ENCODE data around the gene DNASE2B.

DNASE2B gene

GRCh38 chr1:84422909-84423308 lies 24.6 kb downstream of the DNASE2B start:
- Histone ChIP-seq H3K36me3 (replicated peaks) (no peaks in the 10 kb centered on the region), H3K27me3 (replicated peaks) (no peaks in the 10 kb centered on the region), H3K27ac (no peak overlapping the region), H3K4me3 (ENCODE audit: low read depth, low read length) (no peak overlapping the region)
- DNase-seq: no peak
- no peak for TF ChIP-seq CTCF (IDR thresholded peaks at IDR 0.05; ENCODE audit: low read depth, low read length, missing control alignments)
- in situ Hi-C loops (cut with HindIII; ENCODE audit: low pct_ligation_motif_present, low sequenced_read_pairs): no loop called here

- DNase-seq: no peak
- H3K27me3 ChIP-seq (replicated peaks): no peaks in the 10 kb centered on the region
- no peak for TF ChIP-seq CTCF (IDR thresholded peaks at IDR 0.05; ENCODE audit: low read depth, low read length, missing control alignments)
- H3K36me3 ChIP-seq (replicated peaks): no peaks in the 10 kb centered on the region
- in situ Hi-C loops (cut with HindIII; ENCODE audit: low pct_ligation_motif_present, low sequenced_read_pairs): loop anchor here (25.0 kb wide), 1 partner anchor 338 kb away; no protein-coding TSS in a partner anchor
- no peak overlapping the region for H3K27ac ChIP-seq
- H3K4me3 ChIP-seq (ENCODE audit: low read depth, low read length): no peak overlapping the region
Measured at GRCh38 chr1:84424513-84425149, 26.3 kb downstream of the DNASE2B start.

GRCh38 chr1:84425150-84425896 lies 27.0 kb downstream of the DNASE2B start:
- no peaks in the 10 kb centered on the region for H3K27me3 ChIP-seq (replicated peaks)
- no peak overlapping the region for H3K4me3 ChIP-seq (ENCODE audit: low read depth, low read length)
- in situ Hi-C loops (cut with HindIII; ENCODE audit: low pct_ligation_motif_present, low sequenced_read_pairs): loop anchor here (25.0 kb wide), 1 partner anchor 337 kb away; no protein-coding TSS in a partner anchor
- no peak for DNase-seq
- no peak overlapping the region for H3K27ac ChIP-seq
- no peak for TF ChIP-seq CTCF (IDR thresholded peaks at IDR 0.05; ENCODE audit: low read depth, low read length, missing control alignments)
- H3K36me3 ChIP-seq (replicated peaks): no peaks in the 10 kb centered on the region

GRCh38 chr1:84426376-84426775 lies 28.1 kb downstream of the DNASE2B start:
- in situ Hi-C loops (cut with HindIII; ENCODE audit: low pct_ligation_motif_present, low sequenced_read_pairs): loop anchor here (25.0 kb wide), 1 partner anchor 336 kb away; no protein-coding TSS in a partner anchor
- no peak for TF ChIP-seq CTCF (IDR thresholded peaks at IDR 0.05; ENCODE audit: low read depth, low read length, missing control alignments)
- H3K27ac ChIP-seq: no peak overlapping the region

GRCh38 chr1:84427250-84428188 lies 29.2 kb downstream of the DNASE2B start:
- DNase-seq: peak; percentile 20
- in situ Hi-C loops (cut with HindIII; ENCODE audit: low pct_ligation_motif_present, low sequenced_read_pairs): loop anchor here (25.0 kb wide), 1 partner anchor 335 kb away; no protein-coding TSS in a partner anchor
- no peak for TF ChIP-seq CTCF (IDR thresholded peaks at IDR 0.05; ENCODE audit: low read depth, low read length, missing control alignments)
- Histone ChIP-seq H3K36me3 (replicated peaks) (no peaks in the 10 kb centered on the region), H3K27me3 (replicated peaks) (no peaks in the 10 kb centered on the region), H3K4me3 (ENCODE audit: low read depth, low read length) (no peak overlapping the region), H3K27ac (no peak overlapping the region)

More at GRCh38 chr1:84426376-84426775, 28.1 kb downstream of the DNASE2B start:
- no peak for DNase-seq
- Histone ChIP-seq H3K36me3 (replicated peaks) (no peaks in the 10 kb centered on the region), H3K4me3 (ENCODE audit: low read depth, low read length) (no peak overlapping the region), H3K27me3 (replicated peaks) (no peaks in the 10 kb centered on the region)

Data from brain microvascular endothelial cell (primary cell).